D721Med (cell line): ENCODE measurements around the gene SLC18B1.
A peak's percentile ranks its signal among the peaks of the same experiment; 100 is the strongest.
"Not testable (repeated sequence)": the region's sequence is repeated elsewhere in the genome, so short reads cannot be mapped to it uniquely, and the experiment has no call there.

Source experiments
- DNase-seq: peaks from one replicate; pipeline ENCODE4 v3.0.0; 2011; ENCODE audit warnings: low spot score; ENCODE audit not compliant: insufficient read length
- FAIRE-seq: peaks from 2 replicates; lab custom pipeline; 2011; peaks lifted over from hg19 to GRCh38; lab: Jason Lieb, UNC
- CTCF ChIP-seq: IDR thresholded peaks from 2 replicates; pipeline ENCODE4 v1.5.1; 2012; ENCODE audit warnings: mild to moderate bottlenecking, control low read depth; ENCODE audit not compliant: insufficient read depth; ENCODE audit errors: missing control alignments

The SLC18B1 gene

GRCh38 chr6:132780770-132781371 lies 17.6 kb downstream of the SLC18B1 start:
- DNase-seq (no peak), FAIRE-seq (no peak)
- no peak for TF ChIP-seq CTCF

GRCh38 chr6:132777881-132778280 lies 20.6 kb downstream of the SLC18B1 start:
- not testable (repeated sequence) for FAIRE-seq, DNase-seq

GRCh38 chr6:132768051-132768517 lies 30.4 kb downstream of the SLC18B1 start:
- TF ChIP-seq CTCF, result peak; percentile 15
- FAIRE-seq (no peak), DNase-seq (no peak)

- FAIRE-seq (no peak), DNase-seq (no peak)
- TF ChIP-seq CTCF, result no peak
These were observed 32.9 kb downstream of the SLC18B1 start for GRCh38 chr6:132765560-132765959.

GRCh38 chr6:132764370-132764769 lies 34.1 kb downstream of the SLC18B1 start:
- FAIRE-seq (no peak), DNase-seq (no peak)
- no peak for TF ChIP-seq CTCF

GRCh38 chr6:132763269-132763668 lies 35.2 kb downstream of the SLC18B1 start:
- TF ChIP-seq CTCF, result no peak
- no peak for DNase-seq
- FAIRE-seq, result no peak

GRCh38 chr6:132760256-132760655 lies 38.2 kb downstream of the SLC18B1 start:
- no peak for TF ChIP-seq CTCF
- no peak for FAIRE-seq

More at GRCh38 chr6:132760256-132760655, 38.2 kb downstream of the SLC18B1 start:
- no peak for DNase-seq
